NOMO-1 (cell line): Measurements from ENCODE around the gene MAPK10.
"Not testable (repeated sequence)": the region's sequence is repeated elsewhere in the genome, so short reads cannot be mapped to it uniquely, and the experiment has no call there.

Experiments used
- DNase-seq, 2 experiments: peaks; one replicate each; lab custom pipeline; 2025; ENCODE audit not compliant: unreplicated experiment in 2 of 2; lab: John Stamatoyannopoulos, UW

Gene MAPK10

GRCh38 chr4:86117705-86118302 lies 242.0 kb downstream of the MAPK10 start:
- DNase-seq: no peak

- DNase-seq: no peak
These were observed 245.3 kb downstream of the MAPK10 start for GRCh38 chr4:86114563-86114962.

- no peak for DNase-seq
These were observed 251.0 kb downstream of the MAPK10 start for GRCh38 chr4:86108834-86109233.

GRCh38 chr4:86108137-86108536 lies 251.7 kb downstream of the MAPK10 start:
- DNase-seq: no peak

GRCh38 chr4:86107112-86107511 lies 252.7 kb downstream of the MAPK10 start:
- no peak for DNase-seq

- no peak for DNase-seq
These were observed 253.4 kb downstream of the MAPK10 start for GRCh38 chr4:86106475-86106874.

- DNase-seq: no peak
These were observed 258.0 kb downstream of the MAPK10 start for GRCh38 chr4:86101841-86102240.

- DNase-seq: no peak
These were observed 258.4 kb downstream of the MAPK10 start for GRCh38 chr4:86101410-86101809.

GRCh38 chr4:86100539-86101215 lies 259.2 kb downstream of the MAPK10 start:
- no peak for DNase-seq

GRCh38 chr4:86099348-86099747 lies 260.5 kb downstream of the MAPK10 start:
- DNase-seq: no peak

GRCh38 chr4:86098691-86099090 lies 261.2 kb downstream of the MAPK10 start:
- DNase-seq: no peak

GRCh38 chr4:86096373-86096772 lies 263.5 kb downstream of the MAPK10 start:
- no peak for DNase-seq

GRCh38 chr4:86092684-86093083 lies 267.2 kb downstream of the MAPK10 start:
- DNase-seq: no peak

- no peak for DNase-seq
These were observed 268.7 kb downstream of the MAPK10 start for GRCh38 chr4:86091201-86091600.

- DNase-seq: no peak
These were observed 270.0 kb downstream of the MAPK10 start for GRCh38 chr4:86089781-86090323.

- no peak for DNase-seq
These were observed 270.8 kb downstream of the MAPK10 start for GRCh38 chr4:86089053-86089452.

- DNase-seq: not testable (repeated sequence)
These were observed 284.1 kb downstream of the MAPK10 start for GRCh38 chr4:86075796-86076195.

- DNase-seq: no peak
These were observed 299.5 kb downstream of the MAPK10 start for GRCh38 chr4:86060341-86060740.

GRCh38 chr4:86058621-86059020 lies 301.2 kb downstream of the MAPK10 start:
- DNase-seq: no peak

GRCh38 chr4:86055898-86056297 lies 304.0 kb downstream of the MAPK10 start:
- no peak for DNase-seq

GRCh38 chr4:86054286-86055032 lies 305.4 kb downstream of the MAPK10 start:
- DNase-seq: no peak

- DNase-seq: no peak
These were observed 309.4 kb downstream of the MAPK10 start for GRCh38 chr4:86050496-86050895.
